ENCODE results near the gene MMAB. TPM values are rescaled to one million over a fixed set of nuclear protein-coding genes. Genes with fewer than 3 reads are reported as not detected.

MMAB gene
- total RNA-seq, 1 donor from 2014 or later: 41.7 TPM

- intact Hi-C loops (cut with DNase I): no loop called here
- ATAC-seq (no peak), DNase-seq (ENCODE audit: low spot score) (no peak)
Observed at GRCh38 chr12:109589240-109589590, 15.9 kb upstream of the MMAB start.

- intact Hi-C loops (cut with DNase I): no loop called here
- DNase-seq (ENCODE audit: low spot score) (no peak), ATAC-seq (no peak)
Observed at GRCh38 chr12:109588461-109589239, 15.3 kb upstream of the MMAB start.

- no peak for ATAC-seq
- DNase-seq (ENCODE audit: low spot score): no peak
- intact Hi-C loops (cut with DNase I): no loop called here
Observed at GRCh38 chr12:109587921-109588320, 14.6 kb upstream of the MMAB start.

- DNase-seq (ENCODE audit: low spot score): no peak
- no peak for ATAC-seq
- intact Hi-C loops (cut with DNase I): loop anchor here (1.0 kb wide), 1 partner anchor 126 kb away; no protein-coding TSS in a partner anchor
Observed at GRCh38 chr12:109586385-109587296, 13.3 kb upstream of the MMAB start.

GRCh38 chr12:109583733-109584132 is 10.4 kb upstream of the MMAB start:
- DNase-seq (ENCODE audit: low spot score) (no peak), ATAC-seq (no peak)
- intact Hi-C loops (cut with DNase I): no loop called here

- DNase-seq (ENCODE audit: low spot score) (no peak), ATAC-seq (no peak)
- intact Hi-C loops (cut with DNase I): no loop called here
Observed at GRCh38 chr12:109582636-109583035, 9.3 kb upstream of the MMAB start.

- ATAC-seq (peak; percentile 81), DNase-seq (ENCODE audit: low spot score) (no peak)
- intact Hi-C loops (cut with DNase I): no loop called here
Observed at GRCh38 chr12:109581856-109582255, 8.6 kb upstream of the MMAB start.

GRCh38 chr12:109581334-109581691 is 8.0 kb upstream of the MMAB start:
- DNase-seq (ENCODE audit: low spot score): no peak
- intact Hi-C loops (cut with DNase I): no loop called here
- ATAC-seq: no peak

- ATAC-seq: no peak
- intact Hi-C loops (cut with DNase I): no loop called here
- no peak for DNase-seq (ENCODE audit: low spot score)
Observed at GRCh38 chr12:109580684-109581333, 7.5 kb upstream of the MMAB start.

GRCh38 chr12:109580272-109580671 is 7.0 kb upstream of the MMAB start:
- DNase-seq (ENCODE audit: low spot score): no peak
- intact Hi-C loops (cut with DNase I): no loop called here
- ATAC-seq: no peak

- ATAC-seq (no peak), DNase-seq (ENCODE audit: low spot score) (no peak)
- intact Hi-C loops (cut with DNase I): no loop called here
Observed at GRCh38 chr12:109579639-109580038, 6.3 kb upstream of the MMAB start.

- no peak for DNase-seq (ENCODE audit: low spot score)
- ATAC-seq: no peak
- intact Hi-C loops (cut with DNase I): no loop called here
Observed at GRCh38 chr12:109578330-109578927, 5.1 kb upstream of the MMAB start.

GRCh38 chr12:109577311-109577710 is 4.0 kb upstream of the MMAB start:
- DNase-seq (ENCODE audit: low spot score) (no peak), ATAC-seq (no peak)
- intact Hi-C loops (cut with DNase I): no loop called here

GRCh38 chr12:109575683-109576082 is 2.4 kb upstream of the MMAB start:
- intact Hi-C loops (cut with DNase I): no loop called here
- ATAC-seq: no peak
- DNase-seq (ENCODE audit: low spot score): no peak

- intact Hi-C loops (cut with DNase I): no loop called here
- no peak for ATAC-seq
- DNase-seq (ENCODE audit: low spot score): no peak
Observed at GRCh38 chr12:109573914-109574244, 575 bp upstream of the MMAB start.

GRCh38 chr12:109572506-109572845 is 828 bp downstream of the MMAB start:
- intact Hi-C loops (cut with DNase I): no loop called here
- no peak for ATAC-seq
- DNase-seq (ENCODE audit: low spot score): no peak

- no peak for ATAC-seq
- intact Hi-C loops (cut with DNase I): no loop called here
- no peak for DNase-seq (ENCODE audit: low spot score)
Observed at GRCh38 chr12:109571773-109572505, 1.4 kb downstream of the MMAB start.

GRCh38 chr12:109568486-109568885 is 4.8 kb downstream of the MMAB start:
- ATAC-seq (no peak), DNase-seq (ENCODE audit: low spot score) (no peak)
- intact Hi-C loops (cut with DNase I): no loop called here

- intact Hi-C loops (cut with DNase I): no loop called here
- ATAC-seq (no peak), DNase-seq (ENCODE audit: low spot score) (no peak)
Observed at GRCh38 chr12:109567967-109568366, 5.3 kb downstream of the MMAB start.
